IPS-15b (cell line): Measurements from ENCODE around the gene NMT1.

ENCODE experiments used
- H3K27me3 ChIP-seq: one replicate; pipeline ENCODE4 v1.6.1; 2013; ENCODE audit warnings: low read length; ENCODE audit not compliant: control insufficient read depth, insufficient read depth
- H3K36me3 ChIP-seq: one replicate; pipeline ENCODE4 v1.6.1; 2013; ENCODE audit warnings: low read length; ENCODE audit not compliant: control insufficient read depth, insufficient read depth
- H3K4me1 ChIP-seq: one replicate; pipeline ENCODE4 v1.6.1; 2013; ENCODE audit warnings: mild to moderate bottlenecking, low read length; ENCODE audit not compliant: control insufficient read depth, insufficient read depth
- H3K4me3 ChIP-seq: one replicate; pipeline ENCODE4 v1.5.1; 2013; ENCODE audit warnings: low read depth, low read length
- H3K9ac ChIP-seq: one replicate; pipeline ENCODE4 v1.6.1; 2013; ENCODE audit warnings: low read depth, mild to moderate bottlenecking, low read length
- H3K9me3 ChIP-seq: one replicate; pipeline ENCODE4 v1.6.1; 2013; ENCODE audit warnings: mild to moderate bottlenecking, low read length; ENCODE audit not compliant: control insufficient read depth, insufficient read depth

Gene NMT1

GRCh38 chr17:45090711-45091110 is 29.6 kb downstream of the NMT1 start:
- H3K4me1 ChIP-seq: peaks cover 9% of the 10 kb centered on the region
- H3K36me3 ChIP-seq: peaks cover 47% of the 10 kb centered on the region
- no peaks in the 10 kb centered on the region for H3K27me3 ChIP-seq
- no peaks in the 10 kb centered on the region for H3K9me3 ChIP-seq
- H3K9ac ChIP-seq: no peak overlapping the region
- no peak overlapping the region for H3K4me3 ChIP-seq

GRCh38 chr17:45091778-45092425 is 30.8 kb downstream of the NMT1 start:
- H3K4me1 ChIP-seq: peaks cover 9% of the 10 kb centered on the region
- no peak overlapping the region for H3K9ac ChIP-seq
- H3K27me3 ChIP-seq: no peaks in the 10 kb centered on the region
- H3K36me3 ChIP-seq: peaks cover 42% of the 10 kb centered on the region
- no peaks in the 10 kb centered on the region for H3K9me3 ChIP-seq
- H3K4me3 ChIP-seq: no peak overlapping the region

- Histone ChIP-seq H3K4me1 (peaks cover 9% of the 10 kb centered on the region), H3K9ac (no peak overlapping the region), H3K9me3 (no peaks in the 10 kb centered on the region), H3K27me3 (no peaks in the 10 kb centered on the region), H3K4me3 (no peak overlapping the region), H3K36me3 (peaks cover 46% of the 10 kb centered on the region)
These were observed 31.9 kb downstream of the NMT1 start for GRCh38 chr17:45092911-45093430.

GRCh38 chr17:45093444-45094110 is 32.5 kb downstream of the NMT1 start:
- Histone ChIP-seq H3K4me3 (no peak overlapping the region), H3K27me3 (no peaks in the 10 kb centered on the region), H3K36me3 (peaks cover 47% of the 10 kb centered on the region), H3K9me3 (no peaks in the 10 kb centered on the region), H3K9ac (no peak overlapping the region), H3K4me1 (peaks cover 9% of the 10 kb centered on the region)

- no peak overlapping the region for H3K9ac ChIP-seq
- H3K36me3 ChIP-seq: peaks cover 53% of the 10 kb centered on the region
- H3K4me1 ChIP-seq: no peaks in the 10 kb centered on the region
- no peaks in the 10 kb centered on the region for H3K27me3 ChIP-seq
- no peak overlapping the region for H3K4me3 ChIP-seq
- H3K9me3 ChIP-seq: no peaks in the 10 kb centered on the region
These were observed 35.0 kb downstream of the NMT1 start for GRCh38 chr17:45096141-45096540.

GRCh38 chr17:45096926-45097325 is 35.8 kb downstream of the NMT1 start:
- H3K9ac ChIP-seq: no peak overlapping the region
- H3K27me3 ChIP-seq: no peaks in the 10 kb centered on the region
- H3K4me1 ChIP-seq: no peaks in the 10 kb centered on the region
- H3K36me3 ChIP-seq: peaks cover 52% of the 10 kb centered on the region
- H3K9me3 ChIP-seq: no peaks in the 10 kb centered on the region
- H3K4me3 ChIP-seq: no peak overlapping the region

- Histone ChIP-seq H3K4me1 (no peaks in the 10 kb centered on the region), H3K4me3 (no peak overlapping the region), H3K9ac (no peak overlapping the region), H3K27me3 (no peaks in the 10 kb centered on the region), H3K36me3 (peaks cover 56% of the 10 kb centered on the region), H3K9me3 (no peaks in the 10 kb centered on the region)
These were observed 37.2 kb downstream of the NMT1 start for GRCh38 chr17:45098081-45098868.

GRCh38 chr17:45098869-45099616 is 37.9 kb downstream of the NMT1 start:
- Histone ChIP-seq H3K4me3 (no peak overlapping the region), H3K9me3 (no peaks in the 10 kb centered on the region), H3K4me1 (no peaks in the 10 kb centered on the region), H3K27me3 (no peaks in the 10 kb centered on the region), H3K36me3 (peaks cover 56% of the 10 kb centered on the region), H3K9ac (no peak overlapping the region)

- H3K36me3 ChIP-seq: peaks cover 76% of the 10 kb centered on the region
- H3K9me3 ChIP-seq: no peaks in the 10 kb centered on the region
- H3K9ac ChIP-seq: no peak overlapping the region
- no peaks in the 10 kb centered on the region for H3K27me3 ChIP-seq
- H3K4me1 ChIP-seq: no peaks in the 10 kb centered on the region
- no peak overlapping the region for H3K4me3 ChIP-seq
These were observed 40.4 kb downstream of the NMT1 start for GRCh38 chr17:45101546-45101882.

GRCh38 chr17:45101883-45102811 is 41.0 kb downstream of the NMT1 start:
- Histone ChIP-seq H3K9me3 (no peaks in the 10 kb centered on the region), H3K27me3 (no peaks in the 10 kb centered on the region), H3K9ac (no peak overlapping the region), H3K4me1 (no peaks in the 10 kb centered on the region), H3K4me3 (no peak overlapping the region), H3K36me3 (peaks cover 76% of the 10 kb centered on the region)
